Islet of Langerhans (tissue), 1 donor: ENCODE measurements around the gene ASPG.
A peak's percentile ranks its signal among the peaks of the same experiment; 100 is the strongest.

Experiments used
- FAIRE-seq: peaks from one replicate; lab custom pipeline; 2011; peaks lifted over from hg19 to GRCh38; lab: Jason Lieb, UNC

ASPG gene

DNA sequence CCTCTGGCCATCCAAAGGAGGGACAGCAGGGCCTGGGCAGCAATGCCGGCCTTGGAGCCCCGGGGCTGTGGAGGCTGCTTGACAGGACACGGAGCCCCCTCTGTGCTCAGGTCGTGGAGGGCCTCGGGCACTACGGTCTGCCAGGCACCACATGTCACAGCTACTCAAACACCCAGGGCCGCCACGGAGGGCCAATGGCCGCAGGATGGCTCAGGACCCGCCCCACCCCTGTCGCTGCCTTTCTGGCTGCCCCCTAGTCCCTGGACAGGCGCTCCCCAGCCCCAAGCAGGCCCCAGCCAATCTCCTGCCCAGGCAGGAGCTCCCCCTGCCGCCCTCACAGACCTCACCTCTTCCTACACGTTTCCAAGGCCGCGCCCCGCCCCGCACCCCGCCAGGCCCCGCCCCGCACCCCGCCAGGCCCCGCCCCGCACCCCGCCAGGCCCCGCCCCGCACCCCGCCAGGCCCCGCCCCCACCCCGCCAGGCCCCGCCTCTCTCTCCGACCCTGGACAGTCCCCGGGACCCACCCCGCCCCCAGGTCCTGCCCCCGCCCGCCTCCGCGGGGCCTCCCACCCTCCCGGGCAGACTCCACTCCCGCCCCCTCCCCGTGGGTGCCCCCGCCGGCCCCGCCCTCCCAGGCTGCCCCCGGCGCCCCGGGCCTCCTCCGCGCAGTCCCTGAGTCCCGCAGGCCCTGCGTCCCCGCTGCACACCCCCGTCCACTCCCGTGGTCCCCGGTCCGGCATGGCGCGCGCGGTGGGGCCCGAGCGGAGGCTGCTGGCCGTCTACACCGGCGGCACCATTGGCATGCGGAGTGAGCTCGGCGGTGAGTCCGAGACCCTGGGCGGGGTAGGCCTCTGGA lies at the start of gene ASPG:
Gene ASPG, plus strand, starts transcription at position 669 of the 857 bp plus-strand sequence. Its CDS starts 71 bp downstream, at position 740.
- no peak for FAIRE-seq

DNA sequence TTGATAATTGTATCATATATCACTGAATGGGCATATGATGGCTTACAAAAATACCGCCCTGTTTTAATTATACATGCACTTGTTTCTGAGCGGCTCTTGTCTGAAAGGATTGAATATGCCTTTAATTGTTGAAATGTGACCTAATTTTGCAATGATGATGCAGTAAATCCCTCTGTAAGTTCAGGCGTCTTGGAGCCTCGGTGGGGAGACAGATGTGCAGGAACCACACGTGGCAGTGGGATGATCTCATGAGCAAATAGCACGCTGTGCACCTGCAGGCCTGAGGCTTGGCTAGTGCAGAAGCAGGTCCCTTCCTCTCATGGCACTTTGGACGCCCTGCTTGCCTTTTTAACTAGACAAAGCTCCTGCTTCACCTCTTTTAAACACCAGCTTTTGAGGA lies 49.3 kb upstream of the ASPG start:
- peak; percentile 47 for FAIRE-seq

DNA sequence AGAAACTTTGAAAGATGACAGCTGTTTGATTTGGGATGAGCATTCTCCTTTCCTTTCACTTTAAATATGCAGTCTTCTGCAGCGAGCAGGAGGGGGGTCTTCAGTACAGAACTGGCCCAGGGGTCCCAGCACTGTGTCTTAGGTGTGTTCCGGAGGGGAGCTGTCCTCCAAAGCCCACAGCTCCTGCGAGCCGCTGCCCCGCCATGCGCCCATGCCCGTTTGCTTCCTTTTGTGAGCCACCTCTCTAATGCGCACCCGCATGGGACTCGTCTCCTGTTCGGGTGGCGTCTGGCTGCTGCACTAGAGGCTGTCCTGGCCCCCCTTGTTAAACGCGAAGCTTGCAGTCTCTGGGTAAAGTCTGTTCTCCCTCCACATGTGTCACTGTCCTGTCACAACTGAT lies 48.4 kb upstream of the ASPG start:
- no peak for FAIRE-seq

DNA sequence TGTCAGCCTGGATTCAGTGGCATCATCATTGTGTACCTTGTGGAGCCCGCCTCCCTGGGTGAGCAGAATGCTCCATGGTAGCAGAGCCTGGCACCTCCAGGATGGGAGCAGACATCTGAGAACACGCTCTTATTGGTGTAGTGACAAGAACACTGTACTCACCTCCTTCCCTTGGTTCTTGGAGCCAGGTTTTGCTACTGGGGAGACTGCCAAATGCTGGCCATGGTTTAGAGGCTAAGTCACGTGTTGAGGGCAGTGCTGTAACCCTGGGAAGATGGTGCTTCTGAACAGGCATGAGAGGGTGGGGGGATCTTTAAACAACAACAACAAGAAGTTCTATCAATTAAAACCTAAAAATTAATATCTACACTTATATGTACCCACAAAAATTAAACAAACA lies 47.6 kb upstream of the ASPG start:
- no peak for FAIRE-seq

DNA sequence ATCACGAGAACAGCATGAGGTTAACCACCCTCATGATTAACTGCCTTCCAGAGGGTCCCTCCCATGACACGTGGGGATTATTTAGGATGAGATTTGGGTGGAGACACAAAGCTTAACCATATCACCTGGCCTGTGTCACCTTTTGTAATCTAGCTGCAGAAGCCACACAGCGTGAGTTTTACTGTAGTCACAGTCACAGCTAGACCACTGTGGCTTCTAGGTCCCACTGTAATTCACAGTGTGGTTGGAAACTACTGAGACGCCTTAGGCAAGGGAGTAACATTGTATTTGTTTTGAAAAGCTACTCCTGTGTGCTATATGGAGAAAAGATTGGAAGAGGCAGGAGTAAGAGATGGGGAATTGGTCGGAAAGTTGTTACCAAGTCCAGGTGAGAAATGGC lies 46.3 kb upstream of the ASPG start:
- FAIRE-seq, result no peak

DNA sequence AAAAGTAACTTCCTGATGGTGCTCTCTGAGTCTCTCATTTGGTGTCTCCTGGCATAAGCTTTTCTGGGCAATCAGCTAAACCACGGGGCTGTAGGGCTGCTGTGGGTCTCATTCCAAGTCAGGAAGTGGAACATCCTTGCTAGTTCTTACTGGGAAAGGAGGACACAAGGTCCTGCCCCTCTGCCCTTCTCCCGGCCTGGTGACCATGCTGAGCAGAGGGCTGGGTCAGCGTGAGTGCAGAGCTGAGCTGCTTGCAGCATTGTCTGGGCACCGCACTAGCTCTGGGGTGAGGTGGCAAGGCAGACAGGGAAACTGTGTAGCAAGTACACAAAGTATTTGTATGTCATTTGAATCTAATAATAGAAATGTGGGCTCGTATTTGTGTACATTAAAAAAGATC lies 45.0 kb upstream of the ASPG start:
- FAIRE-seq, result no peak

DNA sequence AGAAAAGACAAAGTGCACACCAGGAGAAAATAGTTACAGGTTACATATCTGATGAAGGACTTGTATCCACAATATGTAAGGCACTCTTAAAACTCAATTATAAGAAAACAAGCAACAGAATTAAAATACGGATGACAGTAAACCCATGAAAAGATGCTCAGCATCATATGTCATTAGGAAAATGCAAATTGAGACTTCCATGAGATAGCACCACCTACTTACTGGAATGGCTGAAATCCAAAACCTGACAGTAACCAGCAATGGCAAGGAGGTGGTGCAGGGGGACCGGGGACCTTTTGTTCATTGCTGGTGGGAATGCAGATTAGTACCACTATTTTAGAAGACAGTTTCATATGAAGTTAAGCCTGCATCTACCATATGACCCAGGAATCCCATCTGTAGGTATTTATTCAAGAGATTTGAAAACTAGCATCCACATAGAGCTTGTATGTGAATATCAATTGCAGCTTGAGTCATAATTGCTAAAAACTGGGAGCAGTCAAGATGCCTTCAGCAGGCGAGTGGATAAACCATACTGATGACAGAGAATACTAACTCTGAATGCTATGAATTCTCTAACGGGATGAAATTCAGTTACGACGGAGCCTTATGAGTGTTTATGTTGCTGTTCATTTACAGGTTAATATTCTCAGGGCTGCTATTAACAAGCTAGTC lies 43.9 kb upstream of the ASPG start:
- no peak for FAIRE-seq

DNA sequence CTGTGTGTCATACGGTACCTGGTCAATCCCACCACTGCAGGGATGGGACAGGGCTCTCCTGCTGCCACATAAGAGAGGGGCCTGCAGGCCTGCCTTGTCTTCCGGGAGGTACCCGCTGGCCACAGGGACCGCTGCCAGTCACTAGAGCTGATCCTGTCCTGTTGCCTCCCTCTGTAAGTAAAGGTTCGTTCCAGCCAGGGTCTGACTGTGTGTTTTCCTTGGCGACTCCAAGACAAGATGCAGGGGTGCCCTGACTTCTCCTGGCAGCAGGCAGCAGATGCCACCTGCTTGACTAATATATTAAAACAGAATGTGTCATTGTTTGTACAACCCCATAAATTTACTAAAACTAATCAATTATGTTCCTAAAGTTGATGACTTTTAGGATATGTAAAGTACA lies 41.5 kb upstream of the ASPG start:
- FAIRE-seq, result no peak

DNA sequence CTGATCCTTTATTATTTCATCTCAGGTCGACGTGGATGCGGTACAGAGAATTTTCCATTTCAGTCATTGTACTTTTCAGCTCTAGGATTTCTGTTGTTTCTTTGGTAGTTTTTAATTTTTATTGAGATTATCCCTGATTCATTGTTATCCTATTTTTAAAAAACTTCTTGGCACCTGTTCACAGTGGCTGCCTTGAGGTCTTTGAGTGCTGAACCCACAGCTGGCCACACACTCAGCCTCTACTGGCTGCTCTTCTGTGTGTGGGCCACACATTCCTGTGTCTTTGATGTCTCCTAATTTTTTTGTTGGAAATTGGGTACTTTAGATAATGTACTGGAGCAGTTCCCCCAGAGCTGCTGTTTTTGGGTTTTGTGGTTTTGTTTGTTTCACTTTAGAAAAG lies 37.7 kb upstream of the ASPG start:
- no peak for FAIRE-seq

DNA sequence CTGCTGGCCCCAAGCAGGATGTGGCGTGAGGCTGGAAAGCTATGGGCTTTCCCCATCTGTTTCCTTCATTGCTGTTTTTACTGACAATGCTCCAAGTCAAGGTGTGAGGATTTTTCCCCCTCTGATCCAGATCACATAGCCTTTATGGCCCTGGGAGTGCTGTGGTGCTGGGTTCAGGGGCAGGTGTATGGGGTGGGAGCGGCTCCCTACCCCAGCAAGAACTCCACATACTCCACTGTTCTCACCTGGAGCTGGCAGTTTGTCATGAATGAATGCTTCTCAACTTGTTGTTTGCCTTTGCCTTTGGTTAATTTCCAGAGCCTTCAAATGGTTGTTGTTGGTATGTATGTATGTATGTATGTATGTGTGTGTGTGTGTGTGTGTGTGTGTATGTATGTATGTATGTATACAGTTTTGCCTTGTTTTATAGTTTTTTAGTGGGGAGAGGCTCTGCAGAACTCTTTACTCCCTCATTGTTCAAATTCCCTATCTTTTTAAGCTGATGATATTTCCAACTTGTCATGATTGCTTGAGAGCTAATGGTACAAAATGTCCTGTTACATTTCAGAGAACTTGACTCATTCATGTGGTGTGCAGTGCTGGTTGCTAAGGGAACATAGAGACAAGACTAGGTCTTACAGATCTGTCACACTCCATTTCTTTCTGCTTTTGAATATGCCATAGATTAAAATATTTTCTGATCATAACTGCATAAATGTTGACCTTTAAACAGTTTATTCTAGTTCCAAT lies 36.6 kb upstream of the ASPG start:
- FAIRE-seq, result peak; percentile 98

DNA sequence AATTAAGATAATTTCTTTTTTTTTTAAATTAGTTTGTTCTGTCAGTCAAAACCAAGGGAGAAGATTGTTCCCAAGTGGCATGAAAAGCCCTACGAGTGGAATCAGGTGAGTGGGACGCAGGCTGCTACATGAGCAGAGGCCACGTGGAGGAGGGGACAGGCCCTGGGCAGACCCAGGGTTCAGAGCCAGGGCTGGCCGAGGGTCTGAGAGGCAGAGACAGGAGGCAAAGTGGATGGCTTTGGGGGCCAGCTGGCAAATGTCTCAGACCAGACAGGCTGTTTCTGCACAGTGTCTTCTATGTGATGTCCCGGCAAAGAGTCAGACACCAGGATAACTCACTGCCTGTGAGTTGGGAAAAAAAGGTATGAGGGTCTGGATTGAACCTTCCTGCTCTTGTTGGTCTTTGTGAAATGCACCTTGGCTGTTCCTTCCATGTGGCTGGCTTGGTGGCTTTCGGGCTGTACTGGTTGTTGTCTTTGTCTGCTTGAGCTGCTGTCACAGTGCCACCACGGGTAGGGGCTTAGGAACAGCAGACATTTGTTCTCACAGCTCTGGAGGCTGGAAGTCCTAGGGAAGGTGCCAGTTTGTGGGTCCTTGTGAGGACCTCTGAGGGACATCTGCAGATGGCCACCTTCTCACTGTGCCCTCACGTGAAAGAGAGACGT lies 35.8 kb upstream of the ASPG start:
- no peak for FAIRE-seq

DNA sequence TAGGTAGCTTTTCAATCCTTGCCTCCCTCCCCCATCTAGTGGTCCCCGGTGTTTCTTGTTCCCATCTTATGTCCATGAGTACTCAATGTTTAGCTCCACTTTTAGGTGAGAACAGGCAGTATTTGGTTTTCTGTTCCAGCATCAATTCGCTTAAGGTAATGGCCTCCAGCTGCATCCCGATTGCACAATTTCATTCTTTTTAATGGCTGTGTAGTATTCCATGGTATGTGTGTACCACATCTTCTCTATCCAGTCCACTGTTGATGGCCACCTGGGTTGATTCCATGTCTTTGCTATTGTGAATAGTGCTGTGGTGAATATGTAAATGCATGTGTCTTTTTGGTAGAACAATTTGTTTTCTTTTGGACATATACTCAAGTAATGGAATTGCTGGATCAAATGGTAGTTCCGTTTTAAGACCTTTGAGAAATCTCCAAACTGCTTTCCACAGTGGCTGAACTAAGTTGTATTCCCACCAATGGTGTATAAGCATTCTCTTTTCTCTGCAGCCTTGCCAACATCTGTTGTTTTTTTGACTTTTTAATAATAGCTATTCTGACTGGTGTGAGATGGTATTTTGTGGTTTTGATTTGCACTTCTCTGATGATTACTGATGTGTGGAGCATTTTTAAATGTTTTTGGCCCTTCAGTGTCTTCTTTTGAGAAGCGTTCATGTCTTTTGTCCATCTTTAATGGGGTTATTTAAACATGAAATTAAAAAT lies 34.2 kb upstream of the ASPG start:
- no peak for FAIRE-seq

DNA sequence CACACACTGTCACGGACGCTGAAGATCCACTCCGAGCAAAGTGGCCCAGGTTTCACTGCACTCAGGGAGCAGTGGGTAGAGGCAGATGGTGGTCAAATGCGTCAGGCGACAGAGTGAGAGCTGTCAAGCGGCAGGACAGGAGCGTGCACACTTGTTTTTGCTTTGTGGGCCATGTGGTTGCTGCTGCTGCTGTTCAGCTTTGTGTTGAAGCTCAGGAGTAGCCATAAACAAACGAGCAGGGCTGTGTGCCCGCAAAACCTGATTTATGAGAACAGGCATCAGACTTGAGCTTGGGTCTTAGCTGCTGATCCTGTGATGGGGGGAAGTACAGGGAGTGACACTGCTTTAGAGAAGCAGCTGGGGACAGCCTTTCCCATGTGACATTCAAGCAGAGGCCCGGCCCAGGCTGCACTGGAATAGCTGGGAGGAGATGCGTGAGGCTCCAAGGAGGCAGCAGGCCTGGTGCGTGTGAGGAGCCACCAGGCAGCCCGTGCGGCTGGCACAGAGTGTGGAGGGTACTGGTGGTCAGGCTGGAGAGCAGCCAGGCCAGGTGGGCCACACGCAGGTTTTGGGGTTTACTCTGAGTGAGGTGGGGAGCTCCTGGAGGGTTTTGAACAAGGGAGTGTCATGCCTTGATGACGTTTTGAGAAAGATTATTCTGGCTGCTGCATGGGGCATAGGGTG lies 31.1 kb upstream of the ASPG start:
- FAIRE-seq, result no peak

DNA sequence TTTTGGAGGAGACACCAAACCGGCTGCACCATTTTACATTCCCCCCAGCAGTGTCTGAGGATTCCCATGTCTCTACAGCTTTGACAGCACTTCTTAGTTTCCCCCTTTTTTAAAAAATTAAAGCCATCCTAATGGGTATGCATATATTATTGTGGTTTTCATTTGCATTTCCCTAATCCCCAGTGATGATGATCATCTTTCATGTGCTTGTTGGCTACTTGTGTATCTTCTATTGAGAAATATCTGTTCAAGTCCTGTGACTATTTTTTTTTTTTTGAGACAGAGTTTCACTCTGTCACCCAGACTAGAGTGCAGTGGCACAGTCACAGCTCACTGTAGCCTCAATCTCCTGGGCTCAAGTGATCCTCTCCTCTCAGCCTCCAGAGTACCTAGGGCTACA lies 23.2 kb upstream of the ASPG start:
- no peak for FAIRE-seq

DNA sequence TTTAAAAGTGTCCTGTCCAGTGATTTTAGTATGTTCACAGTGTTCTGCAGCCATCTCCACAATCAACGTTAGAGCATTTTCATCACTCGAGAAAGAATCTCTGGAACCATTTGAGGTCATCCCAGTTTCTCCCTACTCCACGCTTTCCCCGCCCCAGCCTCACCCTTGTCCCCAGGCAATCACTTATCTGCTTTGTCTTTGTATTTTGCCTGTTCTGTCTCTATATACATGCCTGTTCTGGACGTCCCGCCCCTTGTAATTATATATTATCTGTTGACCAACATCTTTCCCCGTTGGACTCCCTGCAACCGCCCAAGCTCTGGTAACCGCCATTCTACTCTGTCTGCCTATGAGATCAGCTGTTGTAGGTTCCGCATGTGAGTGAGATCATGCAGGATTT lies 21.5 kb upstream of the ASPG start:
- no peak for FAIRE-seq

DNA sequence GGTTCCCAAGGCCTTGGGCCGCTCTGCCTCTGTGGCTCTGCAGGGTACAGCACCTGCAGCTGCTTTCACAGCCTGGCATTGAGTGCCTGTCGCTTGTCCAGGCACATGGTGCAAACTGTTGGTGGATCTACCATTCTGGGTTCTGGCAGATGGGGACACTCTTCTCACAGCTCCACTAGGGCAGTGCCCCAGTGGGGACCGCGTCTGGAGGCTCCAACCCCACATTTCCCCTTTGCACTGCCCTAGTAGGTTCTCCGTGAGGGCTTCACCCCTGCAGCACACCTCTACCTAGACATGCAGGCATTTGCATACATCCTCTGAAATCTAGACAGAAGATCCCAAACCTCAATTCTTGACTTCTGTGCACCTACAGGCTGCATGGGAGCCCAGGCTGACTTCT lies 19.2 kb upstream of the ASPG start:
- no peak for FAIRE-seq

DNA sequence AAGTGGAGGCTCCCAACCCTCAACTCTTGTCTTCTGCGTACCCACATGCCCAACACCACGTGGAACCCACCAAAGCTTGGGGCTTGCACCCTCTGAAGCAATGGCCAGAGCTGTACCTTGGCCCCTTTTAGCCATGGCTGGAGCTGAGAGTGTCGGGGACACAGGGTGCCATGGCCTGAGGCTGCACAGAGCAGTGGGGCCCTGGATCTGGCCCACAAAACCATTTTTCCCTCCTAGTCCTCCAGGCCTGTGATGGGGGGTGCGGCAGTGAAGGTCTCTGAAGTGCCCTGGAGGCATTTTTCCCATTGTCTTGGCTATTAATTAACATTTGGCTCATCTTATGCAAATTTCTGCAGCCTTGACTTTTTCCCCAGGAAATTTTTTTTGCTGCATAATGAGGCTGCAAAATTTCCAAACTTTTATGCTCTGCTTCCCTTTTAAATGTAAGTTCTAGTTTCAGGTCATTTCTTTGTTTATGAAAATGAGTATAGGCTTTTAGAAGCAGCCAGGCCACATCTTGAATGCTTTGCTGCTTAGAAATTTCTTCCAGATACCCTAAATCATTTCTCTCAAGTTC lies 18.7 kb upstream of the ASPG start:
- FAIRE-seq, result no peak

DNA sequence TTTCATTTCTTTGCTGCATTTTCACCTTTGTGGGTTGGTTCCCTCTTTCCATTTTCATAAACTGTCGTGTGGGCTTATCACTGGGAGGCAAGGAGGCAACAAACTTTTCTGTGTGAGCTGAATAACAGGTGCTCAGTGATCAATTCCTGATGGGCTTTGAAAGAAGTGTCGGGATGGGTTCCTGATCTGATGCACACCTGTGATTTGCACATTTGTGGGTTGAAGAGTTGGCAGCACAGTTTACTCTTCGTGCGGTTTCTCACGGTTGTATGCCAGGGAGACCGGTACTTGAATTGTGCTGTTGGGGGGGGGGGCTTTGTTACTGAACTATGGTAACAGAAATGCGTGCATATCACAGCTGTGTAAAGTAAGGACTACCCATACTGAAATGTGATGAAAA lies 16.0 kb upstream of the ASPG start:
- FAIRE-seq, result no peak

DNA sequence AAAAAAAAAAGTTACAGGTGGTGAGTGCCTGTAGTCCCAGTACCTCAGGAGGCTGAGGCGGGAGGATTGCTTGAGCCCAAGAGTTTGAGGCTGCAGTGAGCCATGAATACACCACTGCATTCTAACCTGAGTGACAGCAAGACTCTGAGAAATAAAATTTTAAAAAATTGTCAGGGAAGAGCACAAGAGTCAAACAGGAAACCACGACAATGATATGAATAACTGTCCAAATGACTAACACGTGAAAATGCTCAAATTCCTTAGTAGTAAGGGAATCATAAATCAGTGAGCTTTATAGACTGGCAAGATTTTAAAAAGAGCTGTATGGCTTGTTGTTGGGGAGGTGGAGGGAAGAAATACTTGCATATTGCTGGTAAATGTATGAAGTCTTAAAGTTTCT lies 12.9 kb upstream of the ASPG start:
- FAIRE-seq, result no peak

DNA sequence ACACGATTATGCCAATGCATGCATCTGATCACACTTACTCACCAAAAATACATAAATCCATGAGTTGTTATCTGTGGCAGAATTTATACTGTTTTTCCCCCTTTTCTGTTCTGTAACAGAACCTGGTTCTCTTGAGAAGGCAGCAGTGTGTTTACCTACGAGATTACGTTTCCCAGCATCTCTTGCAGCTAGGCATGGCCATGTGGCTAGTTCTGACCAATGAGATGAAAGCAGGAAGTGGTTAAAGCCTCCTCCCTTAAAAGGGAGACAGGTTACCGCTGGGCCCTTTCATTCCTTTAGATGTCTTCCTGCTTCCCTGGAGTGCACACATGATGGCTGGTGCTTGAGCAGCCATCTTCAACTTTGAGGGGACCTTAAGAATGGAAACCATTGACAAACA lies 11.7 kb upstream of the ASPG start:
- FAIRE-seq, result no peak

DNA sequence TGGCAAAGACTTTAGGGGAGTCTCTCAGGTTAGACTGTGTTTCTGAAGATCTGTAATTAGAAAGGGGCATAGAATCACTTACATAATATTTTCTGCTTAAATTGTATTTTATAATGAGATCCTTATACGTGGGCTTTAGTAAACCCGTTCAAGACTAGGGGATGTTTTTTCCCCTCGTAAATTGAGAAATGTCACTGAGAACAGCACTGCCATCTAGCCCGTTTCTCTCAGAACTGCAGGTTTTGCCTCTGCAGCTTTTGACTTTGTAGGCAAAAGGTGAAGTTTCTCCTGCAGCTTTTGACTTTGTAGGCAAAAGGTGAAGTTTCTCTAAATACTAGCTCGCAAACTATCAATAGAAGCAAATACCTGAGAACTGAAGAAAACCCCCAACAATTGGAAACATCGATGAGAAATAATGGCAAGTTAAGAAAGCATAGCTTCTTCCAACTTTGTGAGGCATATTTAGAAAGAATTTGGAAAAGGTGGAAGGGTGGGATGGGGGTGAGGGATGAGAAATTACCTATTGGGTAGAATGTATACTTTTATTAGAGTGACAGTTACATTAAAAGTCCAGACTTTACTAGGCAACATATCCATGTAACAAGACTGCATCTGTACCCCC lies 9.9 kb upstream of the ASPG start:
- FAIRE-seq, result no peak
